ENCODE results near the gene ACAD10.

GRCh38 chr12:111748151-111748672 is 62.4 kb downstream of the ACAD10 start:
- no peak for TF ChIP-seq POLR2A (IDR thresholded peaks at IDR 0.05)
- TF ChIP-seq CTCF (IDR thresholded peaks at IDR 0.05): no peak

Measured in adrenal gland (tissue), 5 donors.